ENCODE measurements around the gene KCNH1. TPM values are rescaled to one million over a fixed set of nuclear protein-coding genes. Genes with fewer than 3 reads are reported as not detected.
"Not testable (repeated sequence)": the region's sequence is repeated elsewhere in the genome, so short reads cannot be mapped to it uniquely, and the experiment has no call there.

KCNH1 gene
- total and polyA plus RNA-seq, 10 of the 15 experiments (the other 5 are each of a cell fraction or from before 2014, with no cell fraction given), result 0.02 to 0.04 (median 0.04) TPM; not detected in 7

DNA sequence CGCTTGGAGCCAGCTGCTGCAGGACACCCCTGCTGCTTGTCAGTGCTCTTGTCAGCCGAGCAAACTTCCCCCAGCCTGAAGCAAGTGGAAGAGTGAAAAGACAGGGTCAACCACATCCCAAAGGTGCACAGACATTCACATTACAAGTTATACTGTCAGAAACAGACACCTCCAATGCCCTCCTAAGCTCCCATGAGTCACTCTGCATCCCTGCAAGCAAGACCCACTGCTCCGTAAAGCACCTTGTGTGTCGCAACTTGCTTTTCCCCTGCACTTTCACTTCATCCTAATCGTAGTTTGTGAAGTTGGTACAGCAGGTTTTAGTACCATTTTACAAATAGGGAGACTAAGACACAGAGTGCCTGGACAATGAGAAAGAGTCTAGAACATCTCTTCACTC lies 51.1 kb downstream of the KCNH1 start:
- no peak for FAIRE-seq
- ChIA-PET SMC1A (ENCODE audit: uncharacterized antibody, unreplicated experiment) (no interaction called here), CTCF (no interaction called here), RAD21 (ENCODE audit: unreplicated experiment) (no interaction called here), POLR2A (no interaction called here)
- Histone ChIP-seq H2AFZ (ENCODE audit: control insufficient read depth, low read depth, low read length) (no peak overlapping the region), H4K20me1 (ENCODE audit: control insufficient read depth, insufficient read depth) (no peaks in the 10 kb centered on the region), H3K27ac (ENCODE audit: control insufficient read depth, insufficient read depth) (no peak overlapping the region), H3K79me2 (ENCODE audit: control insufficient read depth, insufficient read depth, low read length) (no peaks in the 10 kb centered on the region), H3K4me2 (ENCODE audit: control insufficient read depth, insufficient read depth) (no peak overlapping the region), H3K27me3 (replicated peaks in 1 of 2; ENCODE audit: control insufficient read depth in 2 of 2, insufficient read depth in 2 of 2, low read length in 1 of 2) (no peaks in the 10 kb centered on the region), H3K4me1 (ENCODE audit: control insufficient read depth, insufficient read depth, low read length) (no peaks in the 10 kb centered on the region), H3K4me3 (no peak overlapping the region), H3K36me3 (ENCODE audit: control insufficient read depth in 2 of 2, insufficient read depth in 2 of 2, low read length in 1 of 2) (no peaks in the 10 kb centered on the region), H3K9me3 (replicated peaks; ENCODE audit: control insufficient read depth, insufficient read depth, low read length) (no peaks in the 10 kb centered on the region), H3K9ac (ENCODE audit: control insufficient read depth, insufficient read depth, low read length) (no peak overlapping the region)
- in situ Hi-C loops (cut with MboI), result no loop called here
- no peak for DNase-seq (ENCODE audit: low read depth, low spot score)
- 56% methylated on average over 5 of the region's 5 CpGs for WGBS (ENCODE audit: insufficient coverage, insufficient replicate concordance, low lambda C conversion rate, missing lambda C conversion rate)
- no peak for ATAC-seq
- no peak for TF ChIP-seq NR2C2 (IDR thresholded peaks at IDR 0.05; ENCODE audit: borderline replicate concordance, control insufficient read depth, insufficient read length, low read depth)
- no peak for TF ChIP-seq ZBED1 (IDR thresholded peaks at IDR 0.05; ENCODE audit: borderline replicate concordance)
- TF ChIP-seq BMI1 (IDR thresholded peaks at IDR 0.05; ENCODE audit: borderline replicate concordance), result no peak
- intact Hi-C loops (cut with micrococcal nuclease; ENCODE audit: unreplicated experiment), result no loop called here
- no TSS peak for BruUV-seq (replicated peaks)

DNA sequence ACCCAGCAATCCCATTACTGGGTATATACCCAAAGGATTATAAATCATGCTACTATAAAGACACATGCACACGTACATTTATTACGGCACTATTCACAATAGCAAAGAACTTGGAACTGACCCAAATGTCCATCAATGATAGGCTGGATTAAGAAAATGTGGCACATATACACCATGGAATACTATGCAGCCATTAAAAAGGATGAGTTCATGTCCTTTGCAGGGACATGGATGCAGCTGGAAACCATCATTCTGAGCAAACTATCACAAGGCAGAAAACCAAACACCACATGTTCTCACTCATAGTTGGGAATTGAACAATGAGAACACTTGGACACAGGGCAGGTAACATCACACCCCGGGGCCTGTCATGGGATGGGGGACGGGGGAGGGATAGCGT lies 52.5 kb downstream of the KCNH1 start:
- BruUV-seq (replicated peaks); ATAC-seq; SMC1A ChIA-PET (ENCODE audit: uncharacterized antibody, unreplicated experiment); H4K20me1 ChIP-seq (ENCODE audit: control insufficient read depth, insufficient read depth); H3K36me3 ChIP-seq (ENCODE audit: control insufficient read depth in 2 of 2, insufficient read depth in 2 of 2, low read length in 1 of 2); RAD21 ChIA-PET (ENCODE audit: unreplicated experiment); CTCF ChIA-PET; H3K27ac ChIP-seq (ENCODE audit: control insufficient read depth, insufficient read depth); DNase-seq (ENCODE audit: low read depth, low spot score); H3K79me2 ChIP-seq (ENCODE audit: control insufficient read depth, insufficient read depth, low read length); H3K4me3 ChIP-seq; H2AFZ ChIP-seq (ENCODE audit: control insufficient read depth, low read depth, low read length); FAIRE-seq; POLR2A ChIA-PET; H3K9me3 ChIP-seq (replicated peaks; ENCODE audit: control insufficient read depth, insufficient read depth, low read length); H3K4me1 ChIP-seq (ENCODE audit: control insufficient read depth, insufficient read depth, low read length); in situ Hi-C loops (cut with MboI); H3K27me3 ChIP-seq (replicated peaks in 1 of 2; ENCODE audit: control insufficient read depth in 2 of 2, insufficient read depth in 2 of 2, low read length in 1 of 2); intact Hi-C loops (cut with micrococcal nuclease; ENCODE audit: unreplicated experiment); H3K9ac ChIP-seq (ENCODE audit: control insufficient read depth, insufficient read depth, low read length); H3K4me2 ChIP-seq (ENCODE audit: control insufficient read depth, insufficient read depth): not testable (repeated sequence)
- 51% methylated on average over 5 of the region's 5 CpGs for WGBS (ENCODE audit: insufficient coverage, insufficient replicate concordance, low lambda C conversion rate, missing lambda C conversion rate)

Data from GM12878 (cell line).